ENCODE measurements around the gene ADGRL2. TPM values are rescaled to one million over a fixed set of nuclear protein-coding genes. Genes with fewer than 3 reads are reported as not detected.

ADGRL2 gene
- total RNA-seq, 4 donors from 2014 or later = 72.4 to 89.7 (median 78.8) TPM

- intact Hi-C loops (cut with DNase I) = no loop called here
- Histone ChIP-seq H3K36me3 (no peaks in the 10 kb centered on the region), H3K4me1 (peaks cover 0 to 12% (median 6%) of the 10 kb centered on the region in 4 donors), H3K27ac (replicated peaks in 1 of 4) (no peak overlapping the region), H3K4me3 (no peak overlapping the region), H3K9me3 (no peaks in the 10 kb centered on the region), H3K27me3 (no peaks in the 10 kb centered on the region)
- no peak for DNase-seq (ENCODE audit: extremely low spot score)
- 90% methylated on average over 4 of the region's 4 CpGs for WGBS
- TF ChIP-seq POLR2AphosphoS5 (IDR thresholded peaks at IDR 0.05) (no peak), EP300 (IDR thresholded peaks at IDR 0.05) (no peak), POLR2A (IDR thresholded peaks at IDR 0.05; ENCODE audit: low read depth) (no peak)
- TF ChIP-seq, protein P1, sequence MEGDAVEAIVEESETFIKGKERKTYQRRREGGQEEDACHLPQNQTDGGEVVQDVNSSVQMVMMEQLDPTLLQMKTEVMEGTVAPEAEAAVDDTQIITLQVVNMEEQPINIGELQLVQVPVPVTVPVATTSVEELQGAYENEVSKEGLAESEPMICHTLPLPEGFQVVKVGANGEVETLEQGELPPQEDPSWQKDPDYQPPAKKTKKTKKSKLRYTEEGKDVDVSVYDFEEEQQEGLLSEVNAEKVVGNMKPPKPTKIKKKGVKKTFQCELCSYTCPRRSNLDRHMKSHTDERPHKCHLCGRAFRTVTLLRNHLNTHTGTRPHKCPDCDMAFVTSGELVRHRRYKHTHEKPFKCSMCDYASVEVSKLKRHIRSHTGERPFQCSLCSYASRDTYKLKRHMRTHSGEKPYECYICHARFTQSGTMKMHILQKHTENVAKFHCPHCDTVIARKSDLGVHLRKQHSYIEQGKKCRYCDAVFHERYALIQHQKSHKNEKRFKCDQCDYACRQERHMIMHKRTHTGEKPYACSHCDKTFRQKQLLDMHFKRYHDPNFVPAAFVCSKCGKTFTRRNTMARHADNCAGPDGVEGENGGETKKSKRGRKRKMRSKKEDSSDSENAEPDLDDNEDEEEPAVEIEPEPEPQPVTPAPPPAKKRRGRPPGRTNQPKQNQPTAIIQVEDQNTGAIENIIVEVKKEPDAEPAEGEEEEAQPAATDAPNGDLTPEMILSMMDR (IDR thresholded peaks at IDR 0.05) = no peak
Observed at GRCh38 chr1:81819613-81820012, 18.9 kb downstream of the ADGRL2 start.

GRCh38 chr1:81820765-81821164, 20.0 kb downstream of the ADGRL2 start:
- Histone ChIP-seq H3K27ac (replicated peaks in 1 of 4) (no peak overlapping the region), H3K36me3 (no peaks in the 10 kb centered on the region), H3K4me1 (peaks cover 1 to 8% (median 6%) of the 10 kb centered on the region in 4 donors), H3K27me3 (no peaks in the 10 kb centered on the region), H3K9me3 (no peaks in the 10 kb centered on the region), H3K4me3 (no peak overlapping the region)
- DNase-seq (ENCODE audit: extremely low spot score) = no peak
- WGBS = 83% methylated on average over 2 of the region's 2 CpGs
- intact Hi-C loops (cut with DNase I) = no loop called here
- TF ChIP-seq, protein P1 (IDR thresholded peaks at IDR 0.05) = no peak
- no peak for TF ChIP-seq POLR2A (IDR thresholded peaks at IDR 0.05; ENCODE audit: low read depth)
- no peak for TF ChIP-seq EP300 (IDR thresholded peaks at IDR 0.05)
- no peak for TF ChIP-seq POLR2AphosphoS5 (IDR thresholded peaks at IDR 0.05)

- no peak overlapping the region for H3K4me3 ChIP-seq
- DNase-seq (ENCODE audit: extremely low spot score) = no peak
- 86% methylated on average over 4 of the region's 4 CpGs for WGBS
- TF ChIP-seq EP300 (IDR thresholded peaks at IDR 0.05) (no peak), POLR2AphosphoS5 (IDR thresholded peaks at IDR 0.05) (no peak), POLR2A (IDR thresholded peaks at IDR 0.05; ENCODE audit: low read depth) (no peak)
- TF ChIP-seq, protein P1 (IDR thresholded peaks at IDR 0.05) = no peak
- H3K36me3 ChIP-seq = no peaks in the 10 kb centered on the region
- peaks cover 4 to 17% (median 8%) of the 10 kb centered on the region in 4 donors for H3K4me1 ChIP-seq
- H3K27ac ChIP-seq (replicated peaks in 1 of 4) = no peak overlapping the region
- no peaks in the 10 kb centered on the region for H3K27me3 ChIP-seq
- no peaks in the 10 kb centered on the region for H3K9me3 ChIP-seq
- intact Hi-C loops (cut with DNase I) = no loop called here
Observed at GRCh38 chr1:81823082-81823481, 22.3 kb downstream of the ADGRL2 start.

DNA sequence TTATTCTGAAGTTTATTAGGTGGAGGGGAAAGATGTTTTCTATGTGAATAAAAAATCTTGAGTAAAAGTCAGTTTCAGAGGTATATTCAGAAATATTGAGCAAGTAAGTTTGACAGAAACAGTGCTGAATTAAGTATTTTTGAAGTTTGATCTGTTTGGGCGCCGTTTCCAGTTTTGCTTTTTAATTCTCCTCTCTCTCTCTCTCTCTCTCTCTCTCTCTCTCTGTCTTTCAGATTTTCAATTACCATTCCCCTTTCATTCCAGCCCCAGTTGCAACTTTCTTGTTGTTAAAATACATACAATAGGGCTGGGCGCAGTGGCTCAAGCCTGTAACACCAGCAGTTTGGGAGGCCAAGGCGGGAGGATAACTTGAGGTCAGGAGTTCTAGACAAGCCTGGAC, 24.0 kb downstream of the ADGRL2 start:
- DNase-seq (ENCODE audit: extremely low spot score) = no peak
- no peaks in the 10 kb centered on the region for H3K27me3 ChIP-seq
- no peak overlapping the region for H3K4me3 ChIP-seq
- no peak for TF ChIP-seq EP300 (IDR thresholded peaks at IDR 0.05)
- TF ChIP-seq, protein P1 (IDR thresholded peaks at IDR 0.05) = no peak
- TF ChIP-seq POLR2A (IDR thresholded peaks at IDR 0.05; ENCODE audit: low read depth) = no peak
- no peak for TF ChIP-seq POLR2AphosphoS5 (IDR thresholded peaks at IDR 0.05)
- H3K4me1 ChIP-seq = peaks cover 0 to 12% (median 4%) of the 10 kb centered on the region in 4 donors
- intact Hi-C loops (cut with DNase I) = no loop called here
- H3K9me3 ChIP-seq = no peaks in the 10 kb centered on the region
- no peak overlapping the region for H3K27ac ChIP-seq (replicated peaks in 1 of 4)
- WGBS = 70% methylated on average over 4 of the region's 4 CpGs
- no peaks in the 10 kb centered on the region for H3K36me3 ChIP-seq

DNA sequence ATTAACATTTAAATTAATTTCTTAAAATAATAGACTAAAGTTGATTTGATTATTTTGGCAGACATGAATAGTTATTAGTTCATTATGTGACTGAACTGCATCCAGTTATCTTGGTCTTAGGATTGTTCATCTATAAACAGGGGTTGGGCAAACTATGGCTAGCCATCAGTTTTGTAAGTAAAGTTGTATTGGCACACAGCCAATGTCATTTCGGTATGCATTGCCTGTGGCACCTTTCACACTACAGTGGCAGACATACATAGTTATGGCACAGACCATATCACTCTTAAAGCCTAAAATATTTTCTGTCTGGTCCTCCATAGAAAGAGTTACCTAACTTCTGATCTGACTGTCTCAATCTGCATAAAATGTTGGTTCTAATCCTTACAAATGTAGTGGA, 27.2 kb downstream of the ADGRL2 start:
- no peak for DNase-seq (ENCODE audit: extremely low spot score)
- Histone ChIP-seq H3K9me3 (no peaks in the 10 kb centered on the region), H3K4me1 (peaks cover 8 to 20% (median 14%) of the 10 kb centered on the region in 4 donors), H3K27me3 (no peaks in the 10 kb centered on the region), H3K27ac (replicated peaks in 1 of 4) (no peak overlapping the region), H3K4me3 (no peak overlapping the region), H3K36me3 (no peaks in the 10 kb centered on the region)
- intact Hi-C loops (cut with DNase I) = no loop called here
- WGBS = 64% methylated on average over 1 of the region's 1 CpG
- TF ChIP-seq POLR2AphosphoS5 (IDR thresholded peaks at IDR 0.05) = no peak
- no peak for TF ChIP-seq POLR2A (IDR thresholded peaks at IDR 0.05; ENCODE audit: low read depth)
- TF ChIP-seq, protein P1 (IDR thresholded peaks at IDR 0.05) = no peak

All from esophagus muscularis mucosa (tissue), 4 donors.